HFFc6 (cell line): ENCODE measurements around the gene SLC51A. TPM values are rescaled to one million over a fixed set of nuclear protein-coding genes. Genes with fewer than 3 reads are reported as not detected.

Experiments
- DNase-seq: peaks from one replicate; pipeline ENCODE4 v3.0.0-alpha.2; 2018
- H3K27ac Mint-ChIP-seq: 2 replicates; pipeline ENCODE4 v1.8.0; 2020; ENCODE audit warnings: mild to moderate bottlenecking, mixed read lengths
- H3K27me3 Mint-ChIP-seq: 2 replicates; pipeline ENCODE4 v1.8.0; 2021; ENCODE audit warnings: mild to moderate bottlenecking, moderate library complexity, mixed read lengths; ENCODE audit not compliant: insufficient read depth
- H3K36me3 Mint-ChIP-seq: 2 replicates; pipeline ENCODE4 v1.8.0; 2021; ENCODE audit warnings: low read depth, mixed read lengths
- H3K4me1 Mint-ChIP-seq: 2 replicates; pipeline ENCODE4 v1.8.0; 2020; ENCODE audit warnings: low read depth, mixed read lengths
- H3K4me3 Mint-ChIP-seq: 2 replicates; pipeline ENCODE4 v1.8.0; 2020; ENCODE audit warnings: mild to moderate bottlenecking, moderate library complexity, mixed read lengths
- H3K9me3 Mint-ChIP-seq: 2 replicates; pipeline ENCODE4 v1.8.0; 2020; ENCODE audit warnings: mild to moderate bottlenecking, mixed read lengths
- total RNA-seq, 6 experiments: library from RNA; stranded (reverse); fragmentation: NEBNext Ultra II Directional; extraction: Animal tissue kit (Norgen Biotek cat#: 25700); gene quantifications; 2 replicates in 1 of 6; 3 replicates in 5 of 6; pipeline ENCODE4 v1.2.3, GENCODE V29; 2021
- TF ChIP-seq, protein P1 (sequence below): fragments of 200-600 bp; sonication (generic); IDR thresholded peaks from 2 replicates; pipeline ENCODE4 v1.5.0; 2021; ENCODE audit warnings: antibody characterized with exemption, mild to moderate bottlenecking

SLC51A gene
- total RNA-seq, 6 experiments from 2014 or later = not detected

DNA sequence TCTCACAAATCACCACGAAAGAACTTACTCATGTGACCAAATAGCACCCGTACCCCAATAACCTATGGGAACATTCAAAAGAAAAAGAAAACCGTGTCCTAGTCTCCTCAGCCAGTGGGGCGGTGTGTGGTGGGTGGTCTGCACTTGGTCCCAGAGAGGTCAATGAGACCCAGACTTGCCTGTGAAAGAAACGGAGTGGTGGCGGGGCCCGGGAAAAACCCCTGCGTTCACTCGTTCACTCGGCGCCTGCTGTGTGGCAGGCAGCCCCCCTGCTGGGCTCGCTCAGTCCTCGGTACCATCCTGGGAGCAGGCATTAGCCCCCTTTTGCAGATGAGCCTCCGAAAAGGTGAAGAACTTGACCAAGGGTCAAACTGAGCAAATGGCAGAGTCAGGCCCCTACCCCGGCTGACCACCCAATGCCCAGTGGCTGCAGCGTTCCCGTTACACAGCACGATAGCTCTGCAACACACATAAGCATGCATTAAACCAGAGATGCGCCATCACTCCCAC lies 41.2 kb upstream of the SLC51A start:
- no peak overlapping the region for H3K4me3 Mint-ChIP-seq

DNA sequence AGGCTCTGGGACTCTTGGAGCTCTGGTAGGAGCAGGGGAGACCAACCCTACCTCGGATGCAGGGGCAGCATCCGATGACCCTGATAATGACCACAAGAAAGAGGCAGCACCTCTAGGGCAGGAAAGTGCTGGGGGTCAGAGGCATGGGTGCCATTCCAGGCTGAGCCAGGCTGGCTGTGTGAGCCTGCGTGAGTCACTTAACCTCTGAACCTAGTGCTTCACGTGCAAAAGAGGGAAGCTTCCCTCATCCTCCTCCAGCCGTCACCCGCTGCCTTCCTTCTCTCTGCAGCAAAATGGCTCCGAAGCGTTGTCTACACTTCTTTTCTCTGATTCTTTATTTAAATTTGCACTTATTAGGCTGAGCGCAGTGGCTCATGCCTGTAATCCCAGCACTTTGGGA lies 40.6 kb upstream of the SLC51A start:
- peaks cover 9% of the 10 kb centered on the region for H3K4me1 Mint-ChIP-seq
- peaks cover 18% of the 10 kb centered on the region for H3K27me3 Mint-ChIP-seq
- no peaks in the 10 kb centered on the region for H3K36me3 Mint-ChIP-seq
- H3K27ac Mint-ChIP-seq = no peak overlapping the region
- H3K4me3 Mint-ChIP-seq = no peak overlapping the region
- no peak for DNase-seq
- H3K9me3 Mint-ChIP-seq = no peaks in the 10 kb centered on the region
- TF ChIP-seq, protein P1, sequence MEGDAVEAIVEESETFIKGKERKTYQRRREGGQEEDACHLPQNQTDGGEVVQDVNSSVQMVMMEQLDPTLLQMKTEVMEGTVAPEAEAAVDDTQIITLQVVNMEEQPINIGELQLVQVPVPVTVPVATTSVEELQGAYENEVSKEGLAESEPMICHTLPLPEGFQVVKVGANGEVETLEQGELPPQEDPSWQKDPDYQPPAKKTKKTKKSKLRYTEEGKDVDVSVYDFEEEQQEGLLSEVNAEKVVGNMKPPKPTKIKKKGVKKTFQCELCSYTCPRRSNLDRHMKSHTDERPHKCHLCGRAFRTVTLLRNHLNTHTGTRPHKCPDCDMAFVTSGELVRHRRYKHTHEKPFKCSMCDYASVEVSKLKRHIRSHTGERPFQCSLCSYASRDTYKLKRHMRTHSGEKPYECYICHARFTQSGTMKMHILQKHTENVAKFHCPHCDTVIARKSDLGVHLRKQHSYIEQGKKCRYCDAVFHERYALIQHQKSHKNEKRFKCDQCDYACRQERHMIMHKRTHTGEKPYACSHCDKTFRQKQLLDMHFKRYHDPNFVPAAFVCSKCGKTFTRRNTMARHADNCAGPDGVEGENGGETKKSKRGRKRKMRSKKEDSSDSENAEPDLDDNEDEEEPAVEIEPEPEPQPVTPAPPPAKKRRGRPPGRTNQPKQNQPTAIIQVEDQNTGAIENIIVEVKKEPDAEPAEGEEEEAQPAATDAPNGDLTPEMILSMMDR = no peak

More for the DNA sequence above, 41.2 kb upstream of the SLC51A start:
- peaks cover 20% of the 10 kb centered on the region for H3K27me3 Mint-ChIP-seq
- no peak overlapping the region for H3K27ac Mint-ChIP-seq
- H3K9me3 Mint-ChIP-seq = no peaks in the 10 kb centered on the region
- H3K36me3 Mint-ChIP-seq = no peaks in the 10 kb centered on the region
- no peak for DNase-seq
- H3K4me1 Mint-ChIP-seq = peaks cover 9% of the 10 kb centered on the region
- TF ChIP-seq, protein P1 = no peak

DNA sequence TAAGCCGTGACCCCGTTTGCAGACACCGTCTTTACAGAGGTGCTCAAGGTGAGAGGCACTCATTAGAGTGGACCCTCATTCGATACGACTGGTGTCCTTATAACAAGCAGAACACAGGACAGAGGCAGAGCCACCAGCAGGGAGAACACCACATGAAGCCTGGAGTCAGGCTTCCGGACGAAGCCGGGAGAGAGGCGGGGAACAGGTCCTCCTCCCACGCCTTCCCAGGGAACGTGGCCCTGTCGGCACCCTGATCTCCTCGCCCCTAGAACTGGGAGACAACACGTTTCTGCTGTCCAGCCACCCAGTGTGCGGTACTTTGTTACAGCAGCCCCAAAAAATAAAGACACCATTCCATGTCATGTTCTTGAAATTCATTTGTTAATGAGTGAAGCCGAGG lies 38.8 kb upstream of the SLC51A start:
- H3K27me3 Mint-ChIP-seq = peaks cover 19% of the 10 kb centered on the region
- no peaks in the 10 kb centered on the region for H3K36me3 Mint-ChIP-seq
- H3K4me3 Mint-ChIP-seq = no peak overlapping the region
- no peaks in the 10 kb centered on the region for H3K9me3 Mint-ChIP-seq
- TF ChIP-seq, protein P1 = no peak
- no peak overlapping the region for H3K27ac Mint-ChIP-seq
- DNase-seq = no peak
- H3K4me1 Mint-ChIP-seq = peaks cover 9% of the 10 kb centered on the region

DNA sequence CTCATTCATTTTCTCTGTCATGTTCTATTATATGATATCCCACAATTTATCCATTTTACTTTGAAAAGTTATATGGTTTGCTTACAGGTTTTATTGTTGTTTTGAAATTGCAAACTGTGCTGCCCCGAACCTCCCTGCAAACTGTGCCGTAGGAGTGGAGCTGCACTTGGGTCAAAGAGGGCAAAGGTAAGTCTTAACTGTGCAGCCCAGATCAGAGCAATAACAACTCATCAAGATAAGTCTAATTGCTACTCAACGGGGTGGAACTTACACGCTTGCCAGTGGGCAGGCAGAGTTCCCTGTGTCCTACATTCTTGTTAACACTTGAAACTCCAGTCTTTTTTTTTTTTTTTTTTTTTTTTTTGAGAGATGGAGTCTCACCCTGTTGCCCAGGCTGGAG lies 38.4 kb upstream of the SLC51A start:
- Mint-ChIP-seq H3K4me3 (no peak overlapping the region), H3K27me3 (peaks cover 23% of the 10 kb centered on the region), H3K9me3 (no peaks in the 10 kb centered on the region), H3K27ac (no peak overlapping the region), H3K4me1 (peaks cover 9% of the 10 kb centered on the region), H3K36me3 (no peaks in the 10 kb centered on the region)
- no peak for DNase-seq
- TF ChIP-seq, protein P1 = no peak

DNA sequence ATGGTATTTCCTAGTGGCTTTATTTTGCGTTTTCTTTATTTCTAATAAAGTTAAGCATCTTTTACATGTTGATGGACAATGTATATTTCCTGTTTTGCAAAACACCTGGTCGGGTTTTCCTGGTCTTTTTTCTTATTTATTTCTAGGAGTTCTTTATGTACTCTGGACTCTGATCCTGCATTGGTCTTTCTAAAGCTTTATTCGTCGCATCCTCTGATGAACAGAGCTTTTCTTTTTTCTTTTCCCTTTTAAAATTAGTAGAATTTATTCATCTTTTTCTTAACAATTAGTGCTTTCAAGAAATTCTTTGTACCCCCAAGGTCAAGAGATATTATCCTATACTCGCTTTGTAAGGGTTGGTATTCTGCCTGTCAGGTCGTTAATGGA lies 37.3 kb upstream of the SLC51A start:
- Mint-ChIP-seq H3K27me3 (peaks cover 26% of the 10 kb centered on the region), H3K36me3 (no peaks in the 10 kb centered on the region), H3K27ac (no peak overlapping the region), H3K9me3 (no peaks in the 10 kb centered on the region), H3K4me1 (peaks cover 9% of the 10 kb centered on the region), H3K4me3 (no peak overlapping the region)
- no peak for DNase-seq
- TF ChIP-seq, protein P1 = no peak
